ENCODE results near the gene CHCHD3.

GRCh38 chr7:132815130-132815529 is 266.8 kb downstream of the CHCHD3 start:
- no peak for TF ChIP-seq EP300 (IDR thresholded peaks at IDR 0.05)
- no peak for TF ChIP-seq CTCF (IDR thresholded peaks at IDR 0.05)
- no peak for TF ChIP-seq POLR2A (IDR thresholded peaks at IDR 0.05)
- TF ChIP-seq POLR2AphosphoS5 (IDR thresholded peaks at IDR 0.05) = no peak
